ENCODE results near the gene TLCD3A.
"Not testable (repeated sequence)": the region's sequence is repeated elsewhere in the genome, so short reads cannot be mapped to it uniquely, and the experiment has no call there.

Gene TLCD3A

GRCh38 chr17:788551-788950, 56.2 kb downstream of the TLCD3A start:
- TF ChIP-seq CTCF (IDR thresholded peaks at IDR 0.05; ENCODE audit: low read depth, low read length, missing control alignments) = no peak

GRCh38 chr17:789160-789840, 56.9 kb downstream of the TLCD3A start:
- no peak overlapping the region for H3K4me3 ChIP-seq (ENCODE audit: low read depth, low read length)
- no peak for TF ChIP-seq CTCF (IDR thresholded peaks at IDR 0.05; ENCODE audit: low read depth, low read length, missing control alignments)
- DNase-seq (ENCODE audit: low read depth) = no peak

More at GRCh38 chr17:788551-788950, 56.2 kb downstream of the TLCD3A start:
- DNase-seq (ENCODE audit: low read depth) = no peak
- no peak overlapping the region for H3K4me3 ChIP-seq (ENCODE audit: low read depth, low read length)

- not testable (repeated sequence) for DNase-seq (ENCODE audit: low read depth); H3K4me3 ChIP-seq (ENCODE audit: low read depth, low read length)
Measured at GRCh38 chr17:789931-790873, 57.8 kb downstream of the TLCD3A start.

GRCh38 chr17:790874-791247, 58.5 kb downstream of the TLCD3A start:
- H3K4me3 ChIP-seq (ENCODE audit: low read depth, low read length); DNase-seq (ENCODE audit: low read depth): not testable (repeated sequence)

- no peak for DNase-seq (ENCODE audit: low read depth)
- TF ChIP-seq CTCF (IDR thresholded peaks at IDR 0.05; ENCODE audit: low read depth, low read length, missing control alignments) = no peak
- H3K4me3 ChIP-seq (ENCODE audit: low read depth, low read length) = no peak overlapping the region
Measured at GRCh38 chr17:791829-792228, 59.4 kb downstream of the TLCD3A start.

- DNase-seq (ENCODE audit: low read depth) = no peak
- H3K4me3 ChIP-seq (ENCODE audit: low read depth, low read length) = no peak overlapping the region
- TF ChIP-seq CTCF (IDR thresholded peaks at IDR 0.05; ENCODE audit: low read depth, low read length, missing control alignments) = no peak
Measured at GRCh38 chr17:792277-792676, 59.9 kb downstream of the TLCD3A start.
